Measurements from ENCODE around the gene SYT15. TPM values are rescaled to one million over a fixed set of nuclear protein-coding genes. Genes with fewer than 3 reads are reported as not detected.

The SYT15 gene
- total and polyA plus RNA-seq, 2 donors (not counting 1 experiment from before 2014, with no cell fraction given) = 0.18 to 0.94 TPM

- Histone ChIP-seq H3K9ac (ENCODE audit: low read length) (no peak overlapping the region), H3K9me3 (ENCODE audit: control extremely low read depth in 1 of 3, control insufficient read depth in 2 of 3, insufficient read depth in 1 of 3, low read length in 2 of 3) (peaks cover 0 to 5% (median 0%) of the 10 kb centered on the region in 3 donors), H3K79me2 (ENCODE audit: control insufficient read depth, insufficient read depth, low read length) (no peaks in the 10 kb centered on the region), H3K4me2 (replicated peaks; ENCODE audit: low read depth, low read length, poor library complexity, severe bottlenecking) (no peak overlapping the region), H2AFZ (ENCODE audit: insufficient read depth, low read depth, low read length, poor library complexity, severe bottlenecking) (no peak overlapping the region), H3K27ac (ENCODE audit: low read length in 2 of 2) (no peak overlapping the region), H3K27me3 (replicated peaks in 1 of 4; ENCODE audit: control extremely low read depth in 1 of 4, control insufficient read depth in 3 of 4, insufficient read depth in 4 of 4, low read length in 3 of 4) (peaks cover 0 to 39% (median 11%) of the 10 kb centered on the region in 4 experiments), H3K4me3 (ENCODE audit: control extremely low read depth in 1 of 5, extremely low read depth in 1 of 5, insufficient read depth in 1 of 5, low read depth in 2 of 5, low read length in 4 of 5) (no peak overlapping the region), H3K36me3 (replicated peaks in 1 of 2; ENCODE audit: control extremely low read depth in 1 of 2, control insufficient read depth in 1 of 2, extremely low read depth in 1 of 2, insufficient read depth in 2 of 2, low read length in 1 of 2) (no peaks in the 10 kb centered on the region), H4K20me1 (ENCODE audit: control insufficient read depth, insufficient read depth, low read length, poor library complexity, severe bottlenecking) (no peaks in the 10 kb centered on the region), H3K4me1 (ENCODE audit: control insufficient read depth in 2 of 2, insufficient read depth in 2 of 2, low read length in 2 of 2) (peaks cover 0 to 5% of the 10 kb centered on the region in 2 donors)
- 89% methylated on average over 5 of the region's 5 CpGs for WGBS (ENCODE audit: insufficient coverage)
- POLR2A ChIA-PET = no interaction called here
- no peak for TF ChIP-seq EZH2 (IDR thresholded peaks at IDR 0.05; ENCODE audit: borderline replicate concordance, insufficient read depth, low read depth, low read length, poor library complexity, severe bottlenecking)
- TF ChIP-seq, protein P1, sequence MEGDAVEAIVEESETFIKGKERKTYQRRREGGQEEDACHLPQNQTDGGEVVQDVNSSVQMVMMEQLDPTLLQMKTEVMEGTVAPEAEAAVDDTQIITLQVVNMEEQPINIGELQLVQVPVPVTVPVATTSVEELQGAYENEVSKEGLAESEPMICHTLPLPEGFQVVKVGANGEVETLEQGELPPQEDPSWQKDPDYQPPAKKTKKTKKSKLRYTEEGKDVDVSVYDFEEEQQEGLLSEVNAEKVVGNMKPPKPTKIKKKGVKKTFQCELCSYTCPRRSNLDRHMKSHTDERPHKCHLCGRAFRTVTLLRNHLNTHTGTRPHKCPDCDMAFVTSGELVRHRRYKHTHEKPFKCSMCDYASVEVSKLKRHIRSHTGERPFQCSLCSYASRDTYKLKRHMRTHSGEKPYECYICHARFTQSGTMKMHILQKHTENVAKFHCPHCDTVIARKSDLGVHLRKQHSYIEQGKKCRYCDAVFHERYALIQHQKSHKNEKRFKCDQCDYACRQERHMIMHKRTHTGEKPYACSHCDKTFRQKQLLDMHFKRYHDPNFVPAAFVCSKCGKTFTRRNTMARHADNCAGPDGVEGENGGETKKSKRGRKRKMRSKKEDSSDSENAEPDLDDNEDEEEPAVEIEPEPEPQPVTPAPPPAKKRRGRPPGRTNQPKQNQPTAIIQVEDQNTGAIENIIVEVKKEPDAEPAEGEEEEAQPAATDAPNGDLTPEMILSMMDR (IDR thresholded peaks at IDR 0.05) = no peak
- Mint-ChIP-seq H3K27ac (no peak overlapping the region), H3K27me3 (peaks cover 38% of the 10 kb centered on the region), H3K4me3 (no peak overlapping the region), H3K9me3 (ENCODE audit: insufficient read depth) (no peaks in the 10 kb centered on the region), H3K4me1 (peaks cover 7% of the 10 kb centered on the region)
- intact Hi-C loops (cut with micrococcal nuclease) = no loop called here
- no peak for ATAC-seq (ENCODE audit: low read depth)
- CTCF ChIA-PET = no interaction called here
- no peak for DNase-seq
These were observed 42.1 kb upstream of the SYT15 start for GRCh38 chr10:46536781-46537180.

DNA sequence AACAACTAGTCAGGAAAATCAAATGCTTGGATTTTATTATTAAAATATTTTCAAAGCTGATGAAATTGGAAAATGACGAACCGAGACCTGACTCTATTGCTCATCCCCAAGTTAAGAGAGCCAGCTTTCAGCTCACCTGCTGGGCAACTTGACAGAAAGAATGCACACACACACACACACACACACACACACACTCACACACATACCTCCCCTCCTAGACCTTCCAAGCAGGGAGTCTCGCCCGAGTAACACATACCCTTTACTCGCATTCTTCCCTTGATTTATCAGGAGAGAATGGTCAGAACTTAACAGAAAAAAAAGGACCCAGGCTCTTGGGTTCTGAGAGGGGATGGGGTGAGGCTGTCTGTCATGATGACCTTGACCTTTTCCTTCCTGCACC is 41.6 kb upstream of the SYT15 start:
- Histone ChIP-seq H3K4me1 (ENCODE audit: control insufficient read depth in 2 of 2, insufficient read depth in 2 of 2, low read length in 2 of 2) (peaks cover 0 to 5% of the 10 kb centered on the region in 2 donors), H3K27me3 (replicated peaks in 1 of 4; ENCODE audit: control extremely low read depth in 1 of 4, control insufficient read depth in 3 of 4, insufficient read depth in 4 of 4, low read length in 3 of 4) (peaks cover 0 to 41% (median 12%) of the 10 kb centered on the region in 4 experiments), H3K36me3 (replicated peaks in 1 of 2; ENCODE audit: control extremely low read depth in 1 of 2, control insufficient read depth in 1 of 2, extremely low read depth in 1 of 2, insufficient read depth in 2 of 2, low read length in 1 of 2) (no peaks in the 10 kb centered on the region), H3K27ac (ENCODE audit: low read length in 2 of 2) (no peak overlapping the region), H3K4me2 (replicated peaks; ENCODE audit: low read depth, low read length, poor library complexity, severe bottlenecking) (no peak overlapping the region), H4K20me1 (ENCODE audit: control insufficient read depth, insufficient read depth, low read length, poor library complexity, severe bottlenecking) (no peaks in the 10 kb centered on the region), H2AFZ (ENCODE audit: insufficient read depth, low read depth, low read length, poor library complexity, severe bottlenecking) (no peak overlapping the region), H3K9ac (ENCODE audit: low read length) (no peak overlapping the region), H3K79me2 (ENCODE audit: control insufficient read depth, insufficient read depth, low read length) (no peaks in the 10 kb centered on the region), H3K4me3 (ENCODE audit: control extremely low read depth in 1 of 5, extremely low read depth in 1 of 5, insufficient read depth in 1 of 5, low read depth in 2 of 5, low read length in 4 of 5) (no peak overlapping the region), H3K9me3 (ENCODE audit: control extremely low read depth in 1 of 3, control insufficient read depth in 2 of 3, insufficient read depth in 1 of 3, low read length in 2 of 3) (peaks cover 0 to 5% (median 0%) of the 10 kb centered on the region in 3 donors)
- H3K4me3 Mint-ChIP-seq = no peak overlapping the region
- peaks cover 43% of the 10 kb centered on the region for H3K27me3 Mint-ChIP-seq
- TF ChIP-seq, protein P1 (IDR thresholded peaks at IDR 0.05) = no peak
- TF ChIP-seq EZH2 (IDR thresholded peaks at IDR 0.05; ENCODE audit: borderline replicate concordance, insufficient read depth, low read depth, low read length, poor library complexity, severe bottlenecking) = no peak
- CTCF ChIA-PET = no interaction called here
- 94% methylated on average over 2 of the region's 5 CpGs for WGBS (ENCODE audit: insufficient coverage)
- DNase-seq (no peak), ATAC-seq (ENCODE audit: low read depth) (no peak)
- H3K27ac Mint-ChIP-seq = no peak overlapping the region
- POLR2A ChIA-PET = no interaction called here
- no peaks in the 10 kb centered on the region for H3K9me3 Mint-ChIP-seq (ENCODE audit: insufficient read depth)
- peaks cover 7% of the 10 kb centered on the region for H3K4me1 Mint-ChIP-seq
- intact Hi-C loops (cut with micrococcal nuclease) = no loop called here
